Activated CD8-positive, alpha-beta memory T cell treated with anti-CD3 and anti-CD28 coated beads for 48 hours (primary cell): ENCODE results near the gene SLC28A2.
"Not testable (repeated sequence)": the region's sequence is repeated elsewhere in the genome, so short reads cannot be mapped to it uniquely, and the experiment has no call there.

Experiments used
- DNase-seq, 3 experiments: peaks; one replicate each; pipeline ENCODE4 v3.0.0-alpha.2; 2020; ENCODE audit warnings: low read depth in 2 of 3, low spot score in 2 of 3

SLC28A2 gene

GRCh38 chr15:45251888-45252287 lies at the start of gene SLC28A2:
SLC28A2 (plus strand) TSS chr15:45252234; CDS start chr15:45253216, 982 bp downstream.
- no peak for DNase-seq

- DNase-seq, result no peak
These were observed 48.9 kb upstream of the SLC28A2 start for GRCh38 chr15:45203182-45203581.

GRCh38 chr15:45205192-45205591 lies 46.8 kb upstream of the SLC28A2 start:
- peak in 1 of 3 experiments; percentile 47 for DNase-seq

GRCh38 chr15:45212493-45212892 lies 39.5 kb upstream of the SLC28A2 start:
- DNase-seq, result no peak

GRCh38 chr15:45221053-45221599 lies 30.9 kb upstream of the SLC28A2 start:
- no peak for DNase-seq

- no peak for DNase-seq
These were observed 30.1 kb upstream of the SLC28A2 start for GRCh38 chr15:45221967-45222366.

GRCh38 chr15:45224621-45225217 lies 27.3 kb upstream of the SLC28A2 start:
- DNase-seq, result no peak

GRCh38 chr15:45225506-45226273 lies 26.3 kb upstream of the SLC28A2 start:
- no peak for DNase-seq

- no peak for DNase-seq
These were observed 23.1 kb upstream of the SLC28A2 start for GRCh38 chr15:45228931-45229330.

GRCh38 chr15:45230245-45230965 lies 21.6 kb upstream of the SLC28A2 start:
- DNase-seq, result no peak

- DNase-seq, result no peak
These were observed 20.9 kb upstream of the SLC28A2 start for GRCh38 chr15:45231132-45231531.

- DNase-seq, result no peak
These were observed 20.0 kb upstream of the SLC28A2 start for GRCh38 chr15:45231864-45232562.

- no peak for DNase-seq
These were observed 17.3 kb upstream of the SLC28A2 start for GRCh38 chr15:45234562-45235235.

GRCh38 chr15:45236806-45237205 lies 15.2 kb upstream of the SLC28A2 start:
- DNase-seq, result not testable (repeated sequence)

GRCh38 chr15:45242289-45242688 lies 9.7 kb upstream of the SLC28A2 start:
- DNase-seq, result no peak

- no peak for DNase-seq
These were observed 2.8 kb upstream of the SLC28A2 start for GRCh38 chr15:45249125-45249780.

GRCh38 chr15:45253330-45253729 lies 1.3 kb downstream of the SLC28A2 start:
- DNase-seq, result no peak

GRCh38 chr15:45254405-45254804 lies 2.4 kb downstream of the SLC28A2 start:
- DNase-seq, result no peak

- not testable (repeated sequence) for DNase-seq
These were observed 2.8 kb downstream of the SLC28A2 start for GRCh38 chr15:45254824-45255223.

GRCh38 chr15:45259796-45260195 lies 7.8 kb downstream of the SLC28A2 start:
- no peak for DNase-seq
